Neural cell (in vitro differentiated cells): ENCODE measurements around the gene MAP2K7. TPM values are rescaled to one million over a fixed set of nuclear protein-coding genes. Genes with fewer than 3 reads are reported as not detected.
A peak's percentile ranks its signal among the peaks of the same experiment; 100 is the strongest.

Source experiments
- H2AFZ ChIP-seq: fragments of 200-600, 300-800 bp; sonication (generic), shearing (Covaris generic); 2 replicates; pipeline ENCODE4 v1.6.0; 2014; ENCODE audit warnings: low read depth, mild to moderate bottlenecking, antibody characterized with exemption, low read length, moderate library complexity
- H3F3A ChIP-seq: fragments of 200-600 bp; shearing (Covaris generic); 2 replicates; pipeline ENCODE4 v1.6.1; 2016; ENCODE audit warnings: mild to moderate bottlenecking, moderate library complexity, mixed read lengths, antibody characterized with exemption, low read length; ENCODE audit not compliant: insufficient read depth, poor library complexity, severe bottlenecking
- H3K27ac ChIP-seq: fragments of 200-600, 300-800 bp; sonication (generic), shearing (Covaris generic); 2 replicates; pipeline ENCODE4 v1.5.1; 2014; ENCODE audit warnings: mild to moderate bottlenecking, low read length, moderate library complexity
- H3K27me3 ChIP-seq: fragments of 300-800, 200-600 bp; sonication (generic), shearing (Covaris generic); 2 replicates; pipeline ENCODE4 v1.6.0; 2014; ENCODE audit warnings: mild to moderate bottlenecking, low read depth, low read length, moderate library complexity; ENCODE audit not compliant: insufficient read depth
- H3K36me3 ChIP-seq: fragments of 300-800, 200-600 bp; sonication (generic), shearing (Covaris generic); 2 replicates; pipeline ENCODE4 v1.5.1; 2014; ENCODE audit warnings: mild to moderate bottlenecking, antibody characterized with exemption, low read length, moderate library complexity; ENCODE audit not compliant: insufficient read depth
- H3K4me2 ChIP-seq: fragments of 300-800, 200-600 bp; sonication (generic), shearing (Covaris generic); 2 replicates; pipeline ENCODE4 v1.6.0; 2014; ENCODE audit warnings: mild to moderate bottlenecking, low read length
- H3K4me3 ChIP-seq: fragments of 300-800, 200-600 bp; sonication (generic), shearing (Covaris generic); 2 replicates; pipeline ENCODE4 v1.5.1; 2014; ENCODE audit warnings: mild to moderate bottlenecking, low read length, moderate library complexity
- H3K79me2 ChIP-seq: fragments of 200-600 bp; shearing (Covaris generic); replicated peaks from 2 replicates; pipeline ENCODE4 v1.6.0; 2014; ENCODE audit warnings: mild to moderate bottlenecking, low read length, moderate library complexity; ENCODE audit not compliant: insufficient read depth
- H3K9ac ChIP-seq: fragments of 300-800, 200-600 bp; sonication (generic), shearing (Covaris generic); 2 replicates; pipeline ENCODE4 v1.6.1; 2016; ENCODE audit warnings: mild to moderate bottlenecking, low read length, mixed read lengths
- H3K9me2 ChIP-seq: fragments of 200-600 bp; shearing (Covaris generic); 2 replicates; pipeline ENCODE4 v1.6.1; 2016; ENCODE audit warnings: mild to moderate bottlenecking, low read length, mixed read lengths; ENCODE audit not compliant: insufficient read depth
- H3K9me3 ChIP-seq: fragments of 200-600, 300-800 bp; sonication (generic), shearing (Covaris generic); 2 replicates; pipeline ENCODE4 v1.6.1; 2016; ENCODE audit warnings: mild to moderate bottlenecking, mixed run types, low read length, moderate library complexity, mixed read lengths
- H4K20me1 ChIP-seq: fragments of 200-600 bp; shearing (Covaris generic); 2 replicates; pipeline ENCODE4 v1.6.1; 2016; ENCODE audit warnings: mild to moderate bottlenecking, mixed run types; ENCODE audit not compliant: insufficient read depth
- CTCF ChIP-seq: fragments of 450-650 bp; IDR thresholded peaks from 2 replicates; pipeline ENCODE4 v1.5.1; 2014; ENCODE audit warnings: antibody characterized with exemption, mild to moderate bottlenecking, moderate library complexity; ENCODE audit not compliant: poor library complexity, severe bottlenecking
- EP300 ChIP-seq: fragments of 450-650 bp; conservative IDR thresholded peaks from 2 replicates; pipeline ENCODE4 v1.6.1; 2014; ENCODE audit warnings: antibody characterized with exemption, mild to moderate bottlenecking, moderate library complexity; ENCODE audit not compliant: poor library complexity, severe bottlenecking
- EZH2 ChIP-seq: fragments of 200-600, 300-800 bp; shearing (Covaris generic), sonication (generic); IDR thresholded peaks from 2 replicates; pipeline ENCODE4 v1.6.1; 2014; ENCODE audit warnings: antibody characterized with exemption, low read length, borderline replicate concordance, mild to moderate bottlenecking; ENCODE audit not compliant: insufficient read depth, poor library complexity, severe bottlenecking
- MXI1 ChIP-seq: fragments of 450-650 bp; conservative IDR thresholded peaks from 2 replicates; pipeline ENCODE4 v1.6.1; 2014; ENCODE audit warnings: antibody characterized with exemption, mild to moderate bottlenecking; ENCODE audit not compliant: poor library complexity, severe bottlenecking
- POLR2AphosphoS5 ChIP-seq: IDR thresholded peaks from 2 replicates; pipeline ENCODE4 v1.6.1; 2012
- RAD21 ChIP-seq: fragments of 450-650 bp; conservative IDR thresholded peaks from 2 replicates; pipeline ENCODE4 v1.6.1; 2014; ENCODE audit warnings: antibody characterized with exemption, mild to moderate bottlenecking, moderate library complexity
- REST ChIP-seq: IDR thresholded peaks from 2 replicates; pipeline ENCODE4 v1.6.1; 2012; ENCODE audit warnings: borderline replicate concordance
- SMC3 ChIP-seq: fragments of 450-650 bp; conservative IDR thresholded peaks from 2 replicates; pipeline ENCODE4 v1.6.1; 2014; ENCODE audit warnings: antibody characterized with exemption, mild to moderate bottlenecking, moderate library complexity; ENCODE audit not compliant: poor library complexity
- TAF1 ChIP-seq: IDR thresholded peaks from 2 replicates; pipeline ENCODE4 v1.6.1; 2012; ENCODE audit warnings: low read depth
- polyA plus RNA-seq: library from polyadenylated mRNA; depleted of rRNA; stranded (reverse); fragments of >200 nt; gene quantifications from 2 replicates; pipeline ENCODE4 v1.2.3, GENCODE V29; 2014

MAP2K7 gene
- polyA plus RNA-seq, 1 donor from 2014 or later = 9.2 TPM

GRCh38 chr19:7905859-7906258 is 2.2 kb downstream of the MAP2K7 start:
- H3K79me2 ChIP-seq = peaks cover 22% of the 10 kb centered on the region
- no peaks in the 10 kb centered on the region for H3K27me3 ChIP-seq
- no peaks in the 10 kb centered on the region for H3K36me3 ChIP-seq
- H3K4me2 ChIP-seq = no peak overlapping the region
- H3K9me3 ChIP-seq = no peaks in the 10 kb centered on the region
- no peaks in the 10 kb centered on the region for H4K20me1 ChIP-seq
- no peak for TF ChIP-seq TAF1
- no peak for TF ChIP-seq MXI1
- TF ChIP-seq EP300 = no peak
- TF ChIP-seq EZH2 = no peak
- no peak for TF ChIP-seq SMC3
- TF ChIP-seq POLR2AphosphoS5 = no peak
- TF ChIP-seq CTCF = no peak
- TF ChIP-seq RAD21 = no peak
- no peak for TF ChIP-seq REST
- no peaks in the 10 kb centered on the region for H3F3A ChIP-seq
- peak overlapping the region; percentile 95 for H3K4me3 ChIP-seq
- H3K9me2 ChIP-seq = no peaks in the 10 kb centered on the region
- no peak overlapping the region for H3K9ac ChIP-seq
- no peak overlapping the region for H2AFZ ChIP-seq
- H3K27ac ChIP-seq = no peak overlapping the region

DNA sequence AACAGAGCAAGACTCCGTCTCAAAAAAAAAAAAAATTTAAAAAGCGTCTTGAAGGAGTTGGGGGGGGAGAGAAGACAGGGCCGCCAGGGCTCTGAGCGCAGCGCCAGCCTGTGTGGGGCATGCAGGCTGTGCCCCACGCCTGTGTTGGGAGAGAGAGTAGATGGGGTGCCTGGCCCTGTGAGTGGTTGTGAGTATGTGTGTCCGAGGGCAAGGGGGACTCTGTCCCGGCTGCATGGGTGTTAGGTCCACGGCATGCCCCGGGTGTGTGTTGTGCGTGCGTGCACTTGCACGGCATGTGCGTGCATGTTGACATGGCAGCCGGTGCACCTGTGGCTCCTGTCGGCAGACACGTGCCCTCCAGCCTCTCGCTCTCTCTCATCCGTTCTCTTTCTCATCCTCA is 3.4 kb downstream of the MAP2K7 start:
- H2AFZ ChIP-seq = no peak overlapping the region
- no peak overlapping the region for H3K4me3 ChIP-seq
- H3K79me2 ChIP-seq = peaks cover 22% of the 10 kb centered on the region
- no peaks in the 10 kb centered on the region for H3F3A ChIP-seq
- no peaks in the 10 kb centered on the region for H4K20me1 ChIP-seq
- TF ChIP-seq EP300 = no peak
- no peak for TF ChIP-seq RAD21
- no peak for TF ChIP-seq POLR2AphosphoS5
- no peak for TF ChIP-seq EZH2
- no peak for TF ChIP-seq MXI1
- H3K27me3 ChIP-seq = no peaks in the 10 kb centered on the region
- no peak overlapping the region for H3K9ac ChIP-seq
- H3K9me3 ChIP-seq = no peaks in the 10 kb centered on the region
- no peaks in the 10 kb centered on the region for H3K9me2 ChIP-seq
- no peaks in the 10 kb centered on the region for H3K36me3 ChIP-seq
- H3K4me2 ChIP-seq = no peak overlapping the region
- H3K27ac ChIP-seq = no peak overlapping the region

GRCh38 chr19:7907544-7907943 is 3.9 kb downstream of the MAP2K7 start:
- Histone ChIP-seq H3K79me2 (peaks cover 22% of the 10 kb centered on the region), H3K27me3 (no peaks in the 10 kb centered on the region), H3K9ac (no peak overlapping the region), H3K27ac (no peak overlapping the region), H3K9me3 (no peaks in the 10 kb centered on the region), H3F3A (no peaks in the 10 kb centered on the region), H4K20me1 (no peaks in the 10 kb centered on the region), H3K36me3 (no peaks in the 10 kb centered on the region), H3K4me2 (no peak overlapping the region), H3K9me2 (no peaks in the 10 kb centered on the region), H2AFZ (no peak overlapping the region), H3K4me3 (no peak overlapping the region)
- TF ChIP-seq REST = no peak
- no peak for TF ChIP-seq CTCF
- TF ChIP-seq EP300 = no peak
- no peak for TF ChIP-seq SMC3
- TF ChIP-seq MXI1 = no peak
- no peak for TF ChIP-seq TAF1
- no peak for TF ChIP-seq EZH2
